OCI-LY3 (cell line): Measurements from ENCODE around the gene MPC1.

Experiments used
- H2AFZ ChIP-seq: fragments of 200-600, 300-600 bp; shearing (Covaris generic); 2 replicates; pipeline ENCODE4 v1.6.0; 2014; ENCODE audit warnings: antibody characterized with exemption, low read depth, low read length
- H3K27ac ChIP-seq: fragments of 200-600, 300-600 bp; sonication (generic); 2 replicates; pipeline ENCODE4 v1.5.1; 2014; ENCODE audit warnings: mild to moderate bottlenecking, low read length, moderate library complexity, mixed read lengths
- H3K27me3 ChIP-seq: fragments of 200-600, 300-600 bp; sonication (generic); 2 replicates; pipeline ENCODE4 v1.6.1; 2014; ENCODE audit warnings: low read depth, low read length, mixed read lengths
- H3K36me3 ChIP-seq: fragments of 200-600, 300-600 bp; sonication (generic); replicated peaks from 2 replicates; pipeline ENCODE3; 2014; ENCODE audit warnings: low read depth, low read length, mixed read lengths
- H3K4me1 ChIP-seq: fragments of 300-600, 200-600 bp; sonication (generic); 2 replicates; pipeline ENCODE4 v1.6.1; 2014; ENCODE audit warnings: low read length, mixed read lengths
- H3K4me2 ChIP-seq: fragments of 200-600, 300-600 bp; sonication (generic); 2 replicates; pipeline ENCODE4 v1.6.1; 2014; ENCODE audit warnings: low read length, mixed read lengths
- H3K4me3 ChIP-seq: fragments of 300-600, 200-600 bp; sonication (generic); 2 replicates; pipeline ENCODE4 v1.5.1; 2014; ENCODE audit warnings: antibody characterized with exemption, mild to moderate bottlenecking, low read length, moderate library complexity
- H3K79me2 ChIP-seq: fragments of 300-600, 200-600 bp; shearing (Covaris generic); 2 replicates; pipeline ENCODE4 v1.6.1; 2014; ENCODE audit warnings: mild to moderate bottlenecking, low read length, mixed read lengths
- H3K9ac ChIP-seq: fragments of 300-600, 200-600 bp; shearing (Covaris generic); 2 replicates; pipeline ENCODE4 v1.6.0; 2014; ENCODE audit warnings: mild to moderate bottlenecking, low read length, moderate library complexity
- H3K9me3 ChIP-seq: fragments of 200-600, 300-600 bp; shearing (Covaris generic); 2 replicates; pipeline ENCODE4 v1.6.1; 2014; ENCODE audit warnings: low read length, mixed read lengths; ENCODE audit not compliant: insufficient read depth
- H4K20me1 ChIP-seq: fragments of 200-600, 300-600 bp; sonication (generic); 2 replicates; pipeline ENCODE4 v1.6.1; 2016; ENCODE audit warnings: low read length, mixed read lengths; ENCODE audit not compliant: insufficient read depth
- EZH2phosphoT487 ChIP-seq: fragments of 200-600 bp; shearing (Covaris generic); IDR thresholded peaks from 2 replicates; pipeline ENCODE4 v1.6.1; 2018; ENCODE audit warnings: antibody characterized with exemption, mixed run types, low read depth
- TF ChIP-seq, protein P1 (sequence below): fragments of 200-600, 300-600 bp; sonication (generic); IDR thresholded peaks from 2 replicates; pipeline ENCODE4 v1.5.1; 2014; ENCODE audit warnings: antibody characterized with exemption, low read length, low read depth

The MPC1 gene

DNA sequence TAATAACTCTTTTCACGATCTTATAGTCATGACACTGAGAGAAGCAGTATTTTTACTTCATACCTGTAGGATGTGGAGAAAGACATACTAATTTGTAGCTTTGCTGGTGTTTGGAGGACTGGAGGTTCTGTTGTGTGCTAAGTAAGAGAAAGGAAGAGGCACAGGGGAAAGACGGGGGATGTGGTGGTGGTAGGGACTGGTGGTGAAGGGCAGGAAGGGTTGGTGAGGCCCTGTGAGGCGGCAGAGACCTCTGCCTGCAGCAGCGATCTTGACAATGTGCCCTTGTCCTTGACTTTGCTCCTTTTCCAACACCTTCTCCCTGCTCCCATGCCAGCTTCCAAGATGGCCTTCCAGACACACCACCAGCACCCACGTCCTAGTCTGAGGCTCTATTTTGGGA is 32.6 kb upstream of the MPC1 start:
- no peaks in the 10 kb centered on the region for H3K79me2 ChIP-seq
- H3K9me3 ChIP-seq = no peaks in the 10 kb centered on the region
- no peak overlapping the region for H3K27ac ChIP-seq
- no peak overlapping the region for H3K4me2 ChIP-seq
- H3K27me3 ChIP-seq = no peaks in the 10 kb centered on the region
- no peak overlapping the region for H3K4me3 ChIP-seq
- H3K9ac ChIP-seq = no peak overlapping the region
- no peaks in the 10 kb centered on the region for H4K20me1 ChIP-seq
- TF ChIP-seq, protein P1, sequence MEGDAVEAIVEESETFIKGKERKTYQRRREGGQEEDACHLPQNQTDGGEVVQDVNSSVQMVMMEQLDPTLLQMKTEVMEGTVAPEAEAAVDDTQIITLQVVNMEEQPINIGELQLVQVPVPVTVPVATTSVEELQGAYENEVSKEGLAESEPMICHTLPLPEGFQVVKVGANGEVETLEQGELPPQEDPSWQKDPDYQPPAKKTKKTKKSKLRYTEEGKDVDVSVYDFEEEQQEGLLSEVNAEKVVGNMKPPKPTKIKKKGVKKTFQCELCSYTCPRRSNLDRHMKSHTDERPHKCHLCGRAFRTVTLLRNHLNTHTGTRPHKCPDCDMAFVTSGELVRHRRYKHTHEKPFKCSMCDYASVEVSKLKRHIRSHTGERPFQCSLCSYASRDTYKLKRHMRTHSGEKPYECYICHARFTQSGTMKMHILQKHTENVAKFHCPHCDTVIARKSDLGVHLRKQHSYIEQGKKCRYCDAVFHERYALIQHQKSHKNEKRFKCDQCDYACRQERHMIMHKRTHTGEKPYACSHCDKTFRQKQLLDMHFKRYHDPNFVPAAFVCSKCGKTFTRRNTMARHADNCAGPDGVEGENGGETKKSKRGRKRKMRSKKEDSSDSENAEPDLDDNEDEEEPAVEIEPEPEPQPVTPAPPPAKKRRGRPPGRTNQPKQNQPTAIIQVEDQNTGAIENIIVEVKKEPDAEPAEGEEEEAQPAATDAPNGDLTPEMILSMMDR = no peak
- TF ChIP-seq EZH2phosphoT487 = no peak
- H3K4me1 ChIP-seq = peaks cover 12% of the 10 kb centered on the region; the same call in 1 of the 2 replicates
- no peak overlapping the region for H2AFZ ChIP-seq
- H3K36me3 ChIP-seq = no peaks in the 10 kb centered on the region

DNA sequence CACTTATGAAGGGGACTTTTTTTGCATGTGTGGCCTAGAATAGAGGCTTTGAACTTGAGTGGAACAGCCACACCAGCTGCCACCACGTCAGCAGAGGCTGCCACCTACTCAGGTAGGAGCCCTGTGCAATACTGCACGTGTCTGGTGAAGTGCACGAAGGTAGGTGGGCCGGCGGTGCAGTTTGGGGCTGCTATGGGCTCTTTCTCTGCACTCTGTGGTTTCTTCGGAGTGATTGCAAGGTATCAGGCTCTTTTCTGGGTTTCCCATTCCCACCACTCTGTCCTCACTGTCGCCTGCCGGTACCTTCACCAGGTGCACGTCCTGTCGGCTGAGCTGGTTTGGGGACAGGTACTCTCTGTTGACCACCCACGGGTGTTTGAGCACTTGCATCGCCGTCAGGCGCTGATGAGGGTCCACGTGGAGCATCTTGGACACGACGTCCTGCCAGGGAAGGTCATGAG is 30.8 kb upstream of the MPC1 start:
- H3K9me3 ChIP-seq = no peaks in the 10 kb centered on the region
- TF ChIP-seq, protein P1 = no peak
- no peak for TF ChIP-seq EZH2phosphoT487
- H3K4me2 ChIP-seq = no peak overlapping the region
- no peak overlapping the region for H3K4me3 ChIP-seq
- H3K4me1 ChIP-seq = peaks cover 6% of the 10 kb centered on the region; the same call in 1 of the 2 replicates
- H3K36me3 ChIP-seq = no peaks in the 10 kb centered on the region
- no peaks in the 10 kb centered on the region for H3K79me2 ChIP-seq
- no peak overlapping the region for H2AFZ ChIP-seq
- no peak overlapping the region for H3K27ac ChIP-seq
- H4K20me1 ChIP-seq = no peaks in the 10 kb centered on the region
- no peak overlapping the region for H3K9ac ChIP-seq
- no peaks in the 10 kb centered on the region for H3K27me3 ChIP-seq

DNA sequence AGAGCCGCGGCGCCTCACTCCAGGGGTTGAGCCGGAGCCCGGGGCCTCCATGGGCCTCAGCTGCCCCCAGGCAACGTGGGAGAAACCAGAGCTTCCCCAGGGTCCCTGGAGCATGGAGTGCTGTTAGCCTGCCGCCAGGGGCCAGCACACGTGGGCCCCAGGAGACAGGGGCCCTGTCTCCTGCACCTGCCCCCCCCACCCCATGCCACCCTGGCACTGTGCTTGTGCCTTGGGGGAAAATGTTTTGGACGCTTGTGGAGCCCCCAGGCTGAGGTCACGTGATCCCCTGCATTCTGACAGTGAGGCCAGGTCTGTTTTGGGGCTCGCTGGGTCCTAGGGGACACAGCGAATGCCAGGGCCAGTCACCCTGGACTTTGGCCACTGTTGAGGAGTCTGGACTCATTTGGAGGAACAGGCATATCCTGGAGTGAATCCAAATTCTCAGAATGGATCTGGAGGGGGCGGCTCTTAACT is 30.2 kb upstream of the MPC1 start:
- Histone ChIP-seq H4K20me1 (no peaks in the 10 kb centered on the region), H3K27ac (no peak overlapping the region), H3K9ac (no peak overlapping the region), H3K4me1 (peaks cover 6% of the 10 kb centered on the region; the same call in 1 of the 2 replicates), H3K36me3 (no peaks in the 10 kb centered on the region), H3K9me3 (no peaks in the 10 kb centered on the region), H3K4me2 (no peak overlapping the region), H3K79me2 (no peaks in the 10 kb centered on the region), H3K27me3 (no peaks in the 10 kb centered on the region), H3K4me3 (no peak overlapping the region), H2AFZ (no peak overlapping the region)
- TF ChIP-seq, protein P1 = no peak
- TF ChIP-seq EZH2phosphoT487 = no peak

DNA sequence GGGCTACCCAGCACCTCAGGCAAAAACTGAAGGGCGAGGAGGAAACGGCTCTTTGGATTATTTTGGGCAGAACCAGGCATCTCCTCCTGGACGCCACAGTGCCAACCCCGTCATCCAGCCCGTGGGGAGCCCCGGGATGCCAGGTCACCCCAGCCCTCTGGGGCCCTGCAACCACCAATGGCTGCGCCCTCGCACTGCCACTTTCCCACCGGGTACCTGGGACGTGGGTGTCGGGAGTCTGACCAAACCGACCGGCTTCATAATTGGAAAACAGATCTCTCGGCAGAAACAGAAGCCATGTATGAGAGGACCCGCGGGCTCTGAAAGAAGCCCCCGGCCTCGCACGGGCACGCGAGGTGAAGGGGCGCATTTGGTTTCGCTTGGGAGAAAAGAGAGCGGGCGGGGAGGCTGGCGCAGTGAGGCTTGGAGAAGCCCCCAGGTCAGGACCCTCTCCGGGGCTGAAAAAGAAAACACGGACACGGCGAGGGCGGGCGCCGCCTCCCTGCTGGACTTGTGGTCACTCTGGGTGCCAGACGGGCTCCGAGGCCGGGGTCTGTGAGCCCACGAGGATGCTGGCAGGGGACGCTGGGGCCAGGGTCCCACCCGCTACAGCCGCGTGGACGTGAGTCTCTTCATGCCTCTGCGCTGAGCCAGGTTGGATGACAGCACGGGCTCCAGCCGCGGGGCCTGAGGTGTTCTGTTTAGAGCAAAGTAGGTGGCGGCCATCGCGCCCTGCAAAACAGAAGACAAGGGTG is 29.6 kb upstream of the MPC1 start:
- Histone ChIP-seq H3K36me3 (no peaks in the 10 kb centered on the region), H4K20me1 (no peaks in the 10 kb centered on the region), H3K27ac (no peak overlapping the region), H3K4me3 (no peak overlapping the region), H3K4me1 (peaks cover 6% of the 10 kb centered on the region; the same call in 1 of the 2 replicates), H3K27me3 (no peaks in the 10 kb centered on the region), H3K9ac (no peak overlapping the region), H3K4me2 (no peak overlapping the region), H3K79me2 (no peaks in the 10 kb centered on the region), H3K9me3 (no peaks in the 10 kb centered on the region), H2AFZ (no peak overlapping the region)
- no peak for TF ChIP-seq EZH2phosphoT487
- TF ChIP-seq, protein P1 = no peak
